IPS-20b (cell line): ENCODE data around the gene STRN3.
"Not testable (repeated sequence)": the region's sequence is repeated elsewhere in the genome, so short reads cannot be mapped to it uniquely, and the experiment has no call there.

Experiments
- H3K27ac ChIP-seq: one replicate; pipeline ENCODE4 v1.5.1; 2013; ENCODE audit warnings: low read length
- H3K27me3 ChIP-seq: 2 replicates; pipeline ENCODE4 v1.6.1; 2013; ENCODE audit warnings: mild to moderate bottlenecking, low read length, inconsistent platforms; ENCODE audit not compliant: insufficient read depth
- H3K36me3 ChIP-seq: 2 replicates; pipeline ENCODE4 v1.6.1; 2013; ENCODE audit warnings: low read depth, mild to moderate bottlenecking, inconsistent platforms, low read length, moderate library complexity; ENCODE audit not compliant: insufficient read depth
- H3K4me1 ChIP-seq: 2 replicates; pipeline ENCODE4 v1.6.1; 2013; ENCODE audit warnings: mild to moderate bottlenecking, control low read depth, inconsistent platforms, low read length, moderate library complexity; ENCODE audit not compliant: insufficient read depth
- H3K4me3 ChIP-seq: 2 replicates; pipeline ENCODE4 v1.5.1; 2013; ENCODE audit warnings: mild to moderate bottlenecking, low read length, inconsistent platforms
- H3K9ac ChIP-seq: 2 replicates; pipeline ENCODE4 v1.6.1; 2013; ENCODE audit warnings: low read depth, mild to moderate bottlenecking, inconsistent platforms, low read length, moderate library complexity
- H3K9me3 ChIP-seq: 2 replicates; pipeline ENCODE4 v1.6.1; 2013; ENCODE audit warnings: mild to moderate bottlenecking, low read depth, low read length, inconsistent platforms; ENCODE audit not compliant: insufficient read depth

Gene STRN3

DNA sequence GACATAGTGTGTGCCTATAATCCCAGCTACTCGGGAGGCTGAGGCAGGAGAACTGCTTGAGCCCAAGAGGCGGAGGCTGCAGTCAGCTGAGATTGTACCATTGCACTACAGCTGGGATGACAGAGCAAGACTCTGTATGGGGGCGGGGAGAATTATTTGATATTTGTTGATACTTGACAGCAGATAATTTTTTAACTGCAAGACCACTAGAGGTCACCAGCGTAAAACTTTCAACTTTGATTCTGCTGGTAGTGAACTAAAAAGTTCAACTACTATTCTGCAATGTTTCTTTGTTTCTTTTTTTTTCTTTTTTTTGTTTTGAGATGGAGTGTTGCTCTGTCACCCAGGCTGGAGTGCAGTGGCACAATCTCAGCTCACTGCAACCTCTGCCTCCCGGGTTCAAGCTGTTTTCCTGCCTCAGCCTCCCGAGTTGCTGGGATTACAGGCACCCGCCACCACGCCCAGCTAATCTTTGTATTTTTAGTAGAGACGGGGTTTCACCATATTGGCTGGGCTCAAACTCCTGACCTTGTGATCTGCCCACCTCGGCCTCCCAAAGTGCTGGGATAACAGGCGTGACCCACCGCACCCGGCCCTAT is 46.0 kb downstream of the STRN3 start:
- H3K9me3 ChIP-seq, H3K4me1 ChIP-seq, H3K36me3 ChIP-seq, H3K27me3 ChIP-seq, H3K27ac ChIP-seq, H3K4me3 ChIP-seq, H3K9ac ChIP-seq: not testable (repeated sequence)

DNA sequence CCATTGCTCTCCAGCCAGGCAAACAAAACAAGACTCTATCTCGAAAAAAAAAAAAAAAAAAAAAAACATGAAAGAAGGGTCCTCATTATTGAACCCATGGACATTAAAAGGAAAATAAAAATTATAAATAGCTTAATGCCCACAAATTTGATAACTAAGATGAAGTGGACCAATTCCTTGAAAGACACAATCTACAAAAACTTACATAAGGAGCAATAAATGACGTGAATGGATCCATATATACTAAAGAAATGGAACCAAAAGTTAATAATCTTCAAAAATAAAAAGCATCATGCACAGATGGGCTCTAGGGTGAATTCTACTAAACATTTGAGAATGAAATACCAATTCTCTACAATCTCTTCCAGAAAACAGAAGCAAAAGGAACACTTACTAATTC is 48.4 kb downstream of the STRN3 start:
- H3K36me3 ChIP-seq = no peaks in the 10 kb centered on the region
- H3K9me3 ChIP-seq = no peaks in the 10 kb centered on the region
- H3K4me1 ChIP-seq = no peaks in the 10 kb centered on the region
- no peaks in the 10 kb centered on the region for H3K27me3 ChIP-seq
- H3K27ac ChIP-seq = no peak overlapping the region
- H3K4me3 ChIP-seq = no peak overlapping the region
- H3K9ac ChIP-seq = no peak overlapping the region

DNA sequence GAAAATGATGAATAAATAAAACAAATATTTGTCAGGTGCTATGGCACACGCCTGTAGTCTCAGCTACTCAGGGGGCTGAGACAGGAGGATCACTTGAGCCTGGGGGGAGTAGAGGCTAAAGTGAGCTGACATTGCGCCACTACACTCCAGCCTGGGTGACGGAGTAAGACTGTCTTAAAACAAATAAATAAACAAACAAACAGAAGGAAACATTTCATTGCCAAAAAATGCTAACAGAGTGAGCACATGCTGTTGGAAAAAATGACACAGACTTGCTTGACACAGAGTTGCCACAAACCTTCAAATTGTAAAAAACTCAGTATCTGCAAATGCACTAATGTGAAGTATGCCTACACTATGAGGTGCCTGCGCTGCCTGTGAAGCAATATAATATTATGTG is 51.6 kb downstream of the STRN3 start:
- Histone ChIP-seq H3K4me3 (no peak overlapping the region), H3K9me3 (no peaks in the 10 kb centered on the region), H3K9ac (no peak overlapping the region), H3K27ac (no peak overlapping the region), H3K36me3 (no peaks in the 10 kb centered on the region), H3K27me3 (no peaks in the 10 kb centered on the region), H3K4me1 (peaks cover 4% of the 10 kb centered on the region; the same call in 1 of the 2 replicates)

DNA sequence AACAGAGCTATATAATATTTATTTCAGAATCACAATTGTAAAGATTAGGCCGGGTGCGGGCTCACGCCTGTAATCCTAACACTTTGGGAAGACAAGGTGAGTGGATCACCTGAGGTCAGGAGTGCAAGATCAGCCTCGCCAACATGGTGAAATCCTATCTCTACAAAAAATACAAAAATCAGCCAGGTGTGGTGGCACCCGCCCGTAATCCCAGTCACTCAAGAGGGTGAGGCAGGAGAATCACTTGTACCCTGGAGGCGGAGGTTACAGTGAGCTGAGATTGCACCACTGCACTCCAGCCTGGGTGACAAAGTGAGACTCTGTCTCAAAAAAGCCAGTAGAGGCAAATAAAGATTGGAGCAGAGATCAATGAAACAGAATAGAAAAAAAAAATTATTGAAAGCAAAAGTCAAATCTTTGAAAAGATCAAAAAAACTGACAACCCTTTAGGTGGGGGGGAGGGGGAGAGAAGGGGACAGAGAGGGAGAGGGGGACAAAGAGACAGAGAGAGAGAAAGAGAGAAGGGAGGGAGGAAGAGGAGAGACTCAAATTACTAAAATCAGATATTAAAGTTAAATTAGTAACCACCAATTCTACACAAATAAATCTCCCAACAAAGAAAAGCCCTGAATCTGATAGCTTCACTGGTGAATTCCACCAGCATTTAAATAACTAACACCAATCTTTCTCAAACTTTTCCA is 53.1 kb downstream of the STRN3 start:
- peaks cover 4% of the 10 kb centered on the region; the same call in 1 of the 2 replicates for H3K4me1 ChIP-seq
- H3K4me3 ChIP-seq = no peak overlapping the region
- H3K9me3 ChIP-seq = no peaks in the 10 kb centered on the region
- no peak overlapping the region for H3K27ac ChIP-seq
- no peaks in the 10 kb centered on the region for H3K27me3 ChIP-seq
- H3K36me3 ChIP-seq = no peaks in the 10 kb centered on the region
- H3K9ac ChIP-seq = no peak overlapping the region

DNA sequence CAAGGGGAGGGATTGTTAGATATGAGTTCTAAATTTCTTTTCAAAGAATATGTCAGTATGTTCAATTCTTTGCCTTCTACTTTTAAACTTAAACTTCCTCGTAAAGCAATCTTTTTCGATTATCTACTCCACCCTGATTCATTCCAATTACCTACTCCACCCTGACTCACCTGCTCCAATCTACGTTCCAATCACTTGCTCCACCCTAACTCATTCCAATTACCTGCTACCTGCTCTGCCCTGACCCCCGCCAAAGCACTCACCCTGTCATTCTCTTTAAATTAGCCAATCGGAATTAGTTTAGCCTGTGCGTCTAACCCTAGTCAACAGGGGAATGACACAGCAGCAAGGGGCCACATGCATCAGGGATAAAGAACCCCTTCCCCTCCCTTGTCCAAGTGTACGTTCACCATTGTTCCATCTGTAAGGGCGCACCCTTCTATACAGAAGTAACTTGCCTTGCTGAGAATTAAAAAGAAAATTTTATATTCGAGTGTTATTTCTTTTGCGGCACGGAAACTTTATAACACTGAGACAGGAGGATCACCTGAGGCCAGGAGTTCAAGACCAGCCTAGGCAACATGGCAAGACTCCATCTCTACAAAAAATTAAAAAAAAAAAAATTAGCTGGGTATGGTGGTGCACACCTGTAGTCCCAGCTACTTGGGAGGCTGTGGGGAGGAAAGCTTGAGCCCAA is 54.0 kb downstream of the STRN3 start:
- H3K9me3 ChIP-seq = not testable (repeated sequence)

DNA sequence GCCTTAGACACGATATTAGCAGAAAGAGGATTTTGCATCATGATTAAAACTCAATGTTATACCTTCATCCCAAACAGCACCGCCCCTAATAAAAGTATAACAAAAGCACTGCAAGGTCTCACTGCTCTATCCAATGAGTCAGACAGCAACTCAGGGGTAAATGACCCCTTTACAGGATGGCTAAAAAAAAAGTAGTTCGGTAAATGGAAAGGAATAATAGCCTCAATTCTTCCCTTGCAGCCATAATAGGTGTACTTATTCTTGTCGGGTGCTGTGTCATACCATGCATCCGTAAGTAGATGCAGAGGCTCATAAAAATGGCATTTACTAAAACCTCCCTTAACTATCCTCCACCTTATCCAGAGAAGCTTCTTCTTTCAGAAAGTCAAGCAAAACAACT is 54.6 kb downstream of the STRN3 start:
- H3K4me3 ChIP-seq = no peak overlapping the region
- peaks cover 2% of the 10 kb centered on the region; the same call in 1 of the 2 replicates for H3K9me3 ChIP-seq
- no peak overlapping the region for H3K9ac ChIP-seq
- H3K36me3 ChIP-seq = peaks cover 2% of the 10 kb centered on the region; the same call in 1 of the 2 replicates
- no peak overlapping the region for H3K27ac ChIP-seq
- H3K4me1 ChIP-seq = peaks cover 4% of the 10 kb centered on the region; the same call in 1 of the 2 replicates
- H3K27me3 ChIP-seq = no peaks in the 10 kb centered on the region

More for the DNA sequence above, 54.0 kb downstream of the STRN3 start:
- not testable (repeated sequence) for H3K4me1 ChIP-seq, H3K36me3 ChIP-seq, H3K9ac ChIP-seq, H3K27me3 ChIP-seq, H3K4me3 ChIP-seq, H3K27ac ChIP-seq

DNA sequence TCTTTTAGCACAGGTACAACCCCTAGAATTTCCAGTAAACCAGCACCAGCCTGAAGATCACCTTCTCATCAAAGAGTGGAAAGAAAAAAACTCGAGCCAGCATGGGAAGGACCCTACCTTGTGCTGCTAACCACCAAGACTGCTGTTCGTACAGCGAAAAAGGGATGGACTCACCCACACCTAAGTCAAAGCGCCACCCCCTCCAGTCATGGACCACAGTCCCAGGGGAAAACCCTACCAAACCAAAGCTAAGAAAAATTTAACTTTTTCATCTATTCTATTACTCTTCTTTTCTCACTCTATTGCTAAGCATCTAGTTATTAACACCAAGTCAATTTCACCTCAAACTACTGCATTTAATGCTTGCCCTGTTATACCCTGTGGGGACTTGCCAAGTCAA is 56.4 kb downstream of the STRN3 start:
- H3K27ac ChIP-seq, H3K4me3 ChIP-seq, H3K36me3 ChIP-seq, H3K9ac ChIP-seq, H3K27me3 ChIP-seq, H3K9me3 ChIP-seq, H3K4me1 ChIP-seq: not testable (repeated sequence)

DNA sequence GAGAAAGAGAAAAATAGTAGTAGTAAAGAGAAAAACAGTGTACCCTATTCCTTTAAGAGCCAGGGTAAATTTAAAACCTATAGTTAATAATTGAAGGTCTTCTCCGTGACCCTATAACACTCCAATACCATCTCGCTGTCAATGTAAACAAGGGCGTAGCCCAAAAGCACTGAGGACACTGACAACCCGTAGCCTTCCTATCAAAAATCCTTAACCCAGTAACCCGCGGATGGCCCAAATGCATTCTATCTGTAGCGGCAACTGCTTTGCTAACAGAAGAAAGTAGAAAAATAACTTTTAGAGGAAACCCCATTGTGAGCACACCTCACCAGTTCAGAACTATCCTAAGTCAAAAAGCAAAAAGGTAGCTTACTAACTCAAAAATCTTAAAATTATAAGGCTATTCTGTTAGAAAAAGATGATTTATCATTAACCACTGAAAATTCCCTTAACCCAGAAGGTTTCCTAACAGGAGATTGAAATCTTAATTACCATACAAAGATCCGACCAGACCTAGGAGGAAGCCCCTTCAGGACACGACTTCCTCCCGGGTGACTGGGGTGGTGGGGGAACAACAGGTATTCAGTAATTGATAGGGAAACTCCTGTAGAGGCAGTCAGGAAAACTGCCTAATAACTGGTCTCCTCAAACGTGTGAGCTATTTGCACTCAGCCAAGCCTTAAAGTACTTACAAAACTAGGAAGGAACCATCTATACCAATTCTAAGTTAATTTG is 58.6 kb downstream of the STRN3 start:
- H3K9ac ChIP-seq, H3K4me1 ChIP-seq, H3K4me3 ChIP-seq, H3K27me3 ChIP-seq, H3K9me3 ChIP-seq, H3K27ac ChIP-seq: not testable (repeated sequence)
- H3K36me3 ChIP-seq = peaks cover 15% of the 10 kb centered on the region

DNA sequence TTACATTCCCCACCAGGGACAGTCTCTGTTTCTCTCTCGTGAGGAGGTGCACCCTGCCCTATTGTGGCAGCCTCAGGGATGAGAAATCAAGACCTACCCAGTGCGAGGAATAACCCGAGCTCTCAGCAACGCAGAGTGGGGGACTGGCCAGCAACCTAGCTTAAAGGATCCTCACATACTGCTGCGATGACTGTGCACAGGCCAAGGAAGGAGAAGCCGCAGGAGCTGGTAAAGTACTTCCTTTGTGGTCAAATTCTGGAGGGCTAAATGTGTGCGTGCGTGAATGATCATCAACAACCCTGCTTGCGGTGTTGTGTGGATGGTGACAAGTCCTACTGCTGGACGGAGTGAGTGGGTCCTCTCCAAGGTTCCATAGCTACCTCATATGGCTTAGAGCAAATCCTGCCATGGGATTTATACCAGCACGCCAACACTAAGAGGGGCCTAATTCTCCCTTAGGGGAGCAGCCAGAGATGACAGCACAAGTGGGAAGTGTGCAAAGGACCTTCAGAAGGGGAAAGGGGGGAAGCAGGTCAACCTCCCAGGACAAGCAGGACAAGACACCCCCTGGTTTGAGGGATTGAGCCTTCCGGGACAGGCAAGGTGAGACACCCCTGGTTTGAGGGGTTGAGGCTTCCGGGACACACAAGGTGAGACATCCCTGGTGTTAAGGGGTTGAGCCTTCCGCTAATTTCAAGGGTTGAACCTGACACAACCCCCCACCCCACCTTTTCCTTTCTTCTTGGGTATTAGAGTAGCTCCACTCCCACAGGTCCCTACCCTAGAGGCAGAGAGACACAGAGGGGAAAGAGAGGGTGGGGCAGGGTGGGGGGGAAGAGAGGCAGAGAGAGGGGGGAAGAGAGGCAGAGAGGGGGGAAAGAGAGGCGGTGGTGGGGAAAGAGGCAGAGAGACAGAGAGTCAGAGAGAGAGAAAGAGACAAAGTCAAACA is 59.5 kb downstream of the STRN3 start:
- Histone ChIP-seq H3K9me3 (peaks cover 6% of the 10 kb centered on the region; the same call in 1 of the 2 replicates), H3K27ac (no peak overlapping the region), H3K9ac (no peak overlapping the region), H3K4me3 (no peak overlapping the region), H3K27me3 (no peaks in the 10 kb centered on the region), H3K4me1 (peaks cover 4% of the 10 kb centered on the region; the same call in 1 of the 2 replicates), H3K36me3 (peaks cover 15% of the 10 kb centered on the region)

DNA sequence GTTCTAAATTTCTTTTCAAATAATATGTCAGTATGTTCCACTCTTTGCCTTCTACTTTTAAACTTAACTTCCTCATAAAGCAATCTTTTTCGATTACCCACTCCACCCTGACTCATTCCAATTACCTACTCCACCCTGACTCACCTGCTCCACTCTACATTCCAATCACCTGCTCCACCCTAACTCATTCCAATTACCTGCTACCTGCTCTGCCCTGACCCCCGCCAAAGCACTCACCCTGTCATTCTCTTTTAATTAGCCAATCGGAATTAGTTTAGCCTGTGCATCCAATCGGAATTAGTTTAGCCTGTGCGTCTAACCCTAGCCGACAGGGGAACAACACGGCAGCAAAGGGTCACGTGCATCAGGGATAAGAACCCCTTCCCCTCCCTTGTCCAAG is 60.3 kb downstream of the STRN3 start:
- H3K27me3 ChIP-seq, H3K9ac ChIP-seq, H3K4me1 ChIP-seq, H3K4me3 ChIP-seq, H3K9me3 ChIP-seq, H3K27ac ChIP-seq: not testable (repeated sequence)
- H3K36me3 ChIP-seq = peaks cover 15% of the 10 kb centered on the region

DNA sequence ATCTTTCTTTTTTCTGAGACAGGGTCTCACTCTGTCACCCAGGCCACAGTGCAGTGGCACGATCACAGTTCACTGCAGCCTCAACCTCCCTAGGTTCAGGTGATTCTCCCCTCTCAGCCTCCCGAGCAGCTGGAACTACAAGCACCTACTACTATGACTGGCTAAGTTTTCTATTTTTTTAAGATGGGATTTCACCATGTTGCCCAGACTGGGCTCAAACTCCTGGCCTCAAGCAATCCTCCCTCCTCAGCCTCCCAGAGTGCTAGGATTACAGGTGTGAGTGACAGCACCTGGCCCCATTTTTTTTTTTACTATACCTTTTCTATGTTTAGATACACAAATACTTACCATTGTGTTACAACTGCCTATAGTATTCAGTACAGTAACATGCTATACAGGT is 63.6 kb downstream of the STRN3 start:
- H3K4me1 ChIP-seq, H3K4me3 ChIP-seq, H3K27me3 ChIP-seq, H3K27ac ChIP-seq, H3K9me3 ChIP-seq, H3K9ac ChIP-seq: not testable (repeated sequence)
- H3K36me3 ChIP-seq = peaks cover 15% of the 10 kb centered on the region
